K562 (cell line): ENCODE results near the gene NOL4L. TPM values are rescaled to one million over a fixed set of nuclear protein-coding genes. Genes with fewer than 3 reads are reported as not detected.

Source experiments
- ATAC-seq: fragments of 200-7000 bp; cut with Tn5 transposase; 3 replicates; pipeline ENCODE4 v1.9.1; 2020; ENCODE audit warnings: moderate library complexity
- BruUV-seq: library from RNA; stranded (reverse); fragments of 400-500 nt; replicated peaks from 2 replicates; lab custom pipeline; 2021; lab: Mats Ljungman, UMichigan
- CTCF ChIA-PET: fragments of 300-600 bp; formaldehyde crosslinking; extraction: SDS; loops from one replicate; lab custom pipeline; 2021; ENCODE audit warnings: low intra/inter-chr PET ratio; lab: Yijun Ruan, JAX
- POLR2A ChIA-PET: fragments of 300-600, 350-650 bp; sonication (Branson Sonifier 250); formaldehyde crosslinking; extraction: SDS; loops from one replicate; lab custom pipeline; 2021; ENCODE audit warnings: antibody characterized with exemption, inconsistent platforms; lab: Yijun Ruan, JAX
- DNase-seq, 4 experiments: peaks; one replicate each; pipeline versions ENCODE4 v3.0.0 to v3.0.0-alpha.2; 2011 to 2018; ENCODE audit warnings: low spot score in 3 of 4, mixed read lengths in 3 of 4; ENCODE audit errors: extremely low read depth in 1 of 4
- FAIRE-seq: peaks from 2 replicates; lab custom pipeline; 2011; peaks lifted over from hg19 to GRCh38; lab: Jason Lieb, UNC
- H2AFZ ChIP-seq: 2 replicates; pipeline ENCODE4 v1.6.0; 2011; ENCODE audit warnings: low read depth, low read length, control low read depth, inconsistent platforms
- H3K27ac ChIP-seq: fragments of 200-600 bp; 3 replicates; pipeline ENCODE4 v1.8.0; 2011; ENCODE audit warnings: low read depth, mild to moderate bottlenecking, control low read depth, inconsistent platforms, low read length, moderate library complexity, mixed read lengths; ENCODE audit errors: extremely low read depth
- H3K27me3 ChIP-seq, 2 experiments: fragments of 300-600 bp in 1 of 2; 2 replicates in 1 of 2; 3 replicates in 1 of 2; pipeline versions ENCODE4 v1.6.0 to v1.8.0; 2011; ENCODE audit warnings: inconsistent platforms in 2 of 2, low read length in 2 of 2, mild to moderate bottlenecking in 1 of 2, mixed read lengths in 1 of 2, moderate library complexity in 1 of 2; ENCODE audit not compliant: control insufficient read depth in 2 of 2, insufficient read depth in 2 of 2
- H3K36me3 ChIP-seq: fragments of 300-600 bp; 3 replicates; pipeline ENCODE4 v1.8.0; 2011; ENCODE audit warnings: mild to moderate bottlenecking, low read length, inconsistent platforms; ENCODE audit not compliant: control insufficient read depth, insufficient read depth
- H3K4me1 ChIP-seq, 2 experiments: fragments of 200-600 bp in 1 of 2; replicated peaks in 1 of 2; 2 replicates in 1 of 2; 3 replicates in 1 of 2; pipeline versions ENCODE4 v1.5.1 to v1.8.0; 2011; ENCODE audit warnings: inconsistent platforms in 2 of 2, low read length in 2 of 2, mild to moderate bottlenecking in 1 of 2, mixed read lengths in 1 of 2, moderate library complexity in 1 of 2; ENCODE audit not compliant: control insufficient read depth in 2 of 2, insufficient read depth in 2 of 2
- H3K4me2 ChIP-seq: 2 replicates; pipeline ENCODE4 v1.6.1; 2011; ENCODE audit warnings: low read length, control low read depth, inconsistent platforms, mixed read lengths; ENCODE audit not compliant: insufficient read depth
- H3K4me3 ChIP-seq: fragments of 200-600 bp; sonication (generic), shearing (Covaris generic); 2 replicates; pipeline ENCODE4 v1.5.1; 2016; ENCODE audit warnings: control low read depth, inconsistent platforms
- H3K79me2 ChIP-seq: fragments of 200-600 bp; 3 replicates; pipeline ENCODE4 v1.8.0; 2011; ENCODE audit warnings: low read length, inconsistent platforms; ENCODE audit not compliant: control insufficient read depth, insufficient read depth
- H3K9ac ChIP-seq, 2 experiments: 2 replicates each; pipeline versions ENCODE4 v1.6.0 to v1.6.1; 2011; ENCODE audit warnings: low read depth in 2 of 2, low read length in 2 of 2, control low read depth in 1 of 2, inconsistent platforms in 1 of 2, mild to moderate bottlenecking in 1 of 2, mixed read lengths in 1 of 2; ENCODE audit not compliant: insufficient read depth in 1 of 2
- H3K9me1 ChIP-seq: one replicate; pipeline ENCODE4 v1.6.0; 2011; ENCODE audit warnings: inconsistent platforms, mild to moderate bottlenecking, low read length, moderate library complexity; ENCODE audit not compliant: control insufficient read depth, insufficient read depth
- H3K9me3 ChIP-seq: replicated peaks from 2 replicates; pipeline ENCODE4 v1.5.1; 2011; ENCODE audit warnings: low read depth, low read length, inconsistent platforms; ENCODE audit not compliant: control insufficient read depth, insufficient read depth
- H4K20me1 ChIP-seq: replicated peaks from 2 replicates; pipeline ENCODE4 v1.6.1; 2011; ENCODE audit warnings: low read length, inconsistent platforms, mixed read lengths; ENCODE audit not compliant: control insufficient read depth, insufficient read depth
- ELK1 ChIP-seq: sonication (generic); formaldehyde crosslinking; IDR thresholded peaks from 2 replicates; pipeline ENCODE4 v1.8.1; 2022; ENCODE audit warnings: missing genetic modification reagents
- POLR2AphosphoS2 ChIP-seq: IDR thresholded peaks from 2 replicates; pipeline ENCODE4 v1.6.1; 2012; ENCODE audit warnings: low read length, improper control_type of control experiment
- RBM25 ChIP-seq: fragments of 200-400 bp; formaldehyde crosslinking; IDR thresholded peaks from 2 replicates; pipeline ENCODE4 v1.6.1; 2018; ENCODE audit warnings: low read length, low read depth, moderate library complexity; ENCODE audit not compliant: severe bottlenecking
- SPI1 ChIP-seq: IDR thresholded peaks from 2 replicates; pipeline ENCODE4 v1.6.1; 2011; ENCODE audit warnings: low read depth, low read length, control low read depth, borderline replicate concordance
- TGIF2 ChIP-seq: sonication (generic); formaldehyde crosslinking; IDR thresholded peaks from 2 replicates; pipeline ENCODE4 v1.8.1; 2022; ENCODE audit warnings: mild to moderate bottlenecking, missing genetic modification reagents, moderate library complexity
- TRIM24 ChIP-seq, 2 experiments: fragments of 450-650 bp; IDR thresholded peaks; 2 replicates each; pipeline ENCODE4 v1.6.1; 2016
- ZNF316 ChIP-seq: fragments of 450-650 bp; IDR thresholded peaks from 2 replicates; pipeline ENCODE4 v1.6.1; 2016
- WGBS: fragments of 100-300 bp; shearing (Covaris generic); methylation state at CpG from one replicate; pipeline ENCODE4 v1.1.6; 2016; ENCODE audit warnings: low coverage, mixed read lengths; ENCODE audit not compliant: insufficient coverage; ENCODE audit errors: missing lambda C conversion rate; 5-methylcytosine and 5-hydroxymethylcytosine counted together
- in situ Hi-C: fragments of 300-500 bp; cut with MboI; formaldehyde crosslinking; loops from 4 replicates; pipeline ENCODE4 v1.15.0; 2018; ENCODE audit warnings: inconsistent platforms, mixed read lengths
- intact Hi-C: fragments of 100-400 bp; cut with micrococcal nuclease; formaldehyde crosslinking; loops from 2 replicates; pipeline ENCODE4 v1.14.2; 2022
- polyA plus RNA-seq, 8 experiments: library from polyadenylated mRNA; depleted of rRNA in 4 of 8; stranded (reverse) in 5 of 8; unstranded in 3 of 8; fragments of >200 nt; fragmentation: Nextera tagmentation in 2 of 8; fragmentation: Illumina TruSeq in 1 of 8; extraction: Ambion mirVana in 2 of 8; extraction: Trizol in 1 of 8; gene quantifications; 2 replicates each; pipeline versions ENCODE4 v1.2.1 to v1.2.3, GENCODE V29; 2011 to 2014; ENCODE audit warnings: inconsistent platforms in 1 of 8, missing spikeins in 1 of 8
- total RNA-seq, 7 experiments: library from RNA; depleted of rRNA in 6 of 7; stranded (reverse); fragments of >200 nt in 6 of 7; fragmentation: Illumina TruSeq in 2 of 7; extraction: Trizol in 2 of 7; gene quantifications; 2 replicates each; pipeline versions ENCODE4 v1.2.1 to v1.2.3, GENCODE V29; 2011 to 2021; ENCODE audit warnings: low replicate concordance in 1 of 7

The NOL4L gene
- total and polyA plus RNA-seq, 9 of the 15 experiments (the other 6 are each of a cell fraction or from before 2014, with no cell fraction given) = 5.1 to 36.2 (median 13.6) TPM

- TF ChIP-seq ZNF316 (peak; percentile 54), POLR2AphosphoS2 (no peak), ELK1 (CRISPR knock-in tag) (no peak), TGIF2 (0 out of 2 replicates have a peak, but pooled peaks have one; percentile 22), SPI1 (peak; percentile 41; the same call in 1 of the 2 replicates), TRIM24 (IDR thresholded peaks at IDR 0.05) (0 out of 4 replicates have a peak, but pooled peaks of 1 of the 2 experiments have one; percentile 11), RBM25 (peak; percentile 93)
- H3K27me3 ChIP-seq = no peaks in the 10 kb centered on the region; a peak in 1 of 5 replicates
- H4K20me1 ChIP-seq = peaks cover 4% of the 10 kb centered on the region
- no peak for DNase-seq
- H2AFZ ChIP-seq = no peak overlapping the region
- peaks cover 33% of the 10 kb centered on the region for H3K36me3 ChIP-seq
- ATAC-seq = no peak
- H3K4me1 ChIP-seq = peaks cover 44 to 62% of the 10 kb centered on the region in 2 experiments
- intact Hi-C loops (no loop called here), in situ Hi-C loops (no loop called here)
- 82% methylated on average over 12 of the region's 12 CpGs for WGBS
- peak overlapping the region in 1 of 2 experiments; percentile 14; a peak in 1 of 4 replicates for H3K9ac ChIP-seq
- peaks cover 94% of the 10 kb centered on the region for H3K79me2 ChIP-seq
- 0 out of 3 replicates have a peak overlapping the region, but pooled peaks have one; percentile 29 for H3K27ac ChIP-seq
- ChIA-PET POLR2A (interaction anchor here (0.6 to 1.6 kb wide), 8 partner anchors 8 to 422 kb away, joined by 3 to 9 read pairs (median 4); no protein-coding TSS in a partner anchor), CTCF (no interaction called here)
- no peaks in the 10 kb centered on the region for H3K9me3 ChIP-seq
- H3K9me1 ChIP-seq = no peaks in the 10 kb centered on the region
- H3K4me3 ChIP-seq = no peak overlapping the region
- no TSS peak for BruUV-seq
- FAIRE-seq = no peak
- H3K4me2 ChIP-seq = no peak overlapping the region
Measured at GRCh38 chr20:32566379-32567374, 18.5 kb downstream of the NOL4L start.
